Naive B cell (primary cell): Measurements from ENCODE around the gene YTHDC1. TPM values are rescaled to one million over a fixed set of nuclear protein-coding genes. Genes with fewer than 3 reads are reported as not detected.
"Not testable (repeated sequence)": the region's sequence is repeated elsewhere in the genome, so short reads cannot be mapped to it uniquely, and the experiment has no call there.

Experiments
- ATAC-seq, 2 donors: fragments of 150-1000 bp; cut with Tn5 transposase; 2 replicates each; pipeline ENCODE4 v1.10.0; 2021; ENCODE audit warnings: low read depth in 2 of 2, mild to moderate bottlenecking in 2 of 2, moderate library complexity in 2 of 2
- DNase-seq: peaks from one replicate; pipeline ENCODE4 v3.0.0; 2022
- H3K27ac Mint-ChIP-seq, 6 donors: one replicate each; pipeline ENCODE4 v1.8.0; 2020 to 2022; ENCODE audit warnings: mild to moderate bottlenecking in 6 of 6, mixed read lengths in 6 of 6, moderate library complexity in 5 of 6, inconsistent platforms in 2 of 6
- H3K27me3 Mint-ChIP-seq, 3 donors: one replicate each; pipeline ENCODE4 v1.8.0; 2021 to 2022; ENCODE audit warnings: mixed read lengths in 3 of 3, mild to moderate bottlenecking in 1 of 3
- H3K36me3 Mint-ChIP-seq, 2 donors: one replicate each; pipeline ENCODE4 v1.8.0; 2020 to 2022; ENCODE audit warnings: mixed read lengths in 2 of 2, inconsistent platforms in 1 of 2, mild to moderate bottlenecking in 1 of 2
- H3K4me1 Mint-ChIP-seq, 3 donors: one replicate each; pipeline ENCODE4 v1.8.0; 2020 to 2022; ENCODE audit warnings: mixed read lengths in 3 of 3, inconsistent platforms in 1 of 3, mild to moderate bottlenecking in 1 of 3, moderate library complexity in 1 of 3
- H3K4me3 Mint-ChIP-seq, 8 donors: one replicate each; pipeline ENCODE4 v1.8.0; 2020 to 2022; ENCODE audit warnings: mild to moderate bottlenecking in 8 of 8, mixed read lengths in 8 of 8, moderate library complexity in 8 of 8, inconsistent platforms in 2 of 8
- H3K9me3 Mint-ChIP-seq, 7 donors: one replicate each; pipeline ENCODE4 v1.8.0; 2020 to 2022; ENCODE audit warnings: mixed read lengths in 7 of 7, mild to moderate bottlenecking in 5 of 7, inconsistent platforms in 2 of 7, moderate library complexity in 1 of 7
- polyA plus RNA-seq, 6 donors: library from polyadenylated mRNA; unstranded; fragments of 300-500 nt; fragmentation: Illumina TruSeq; gene quantifications; one replicate each; pipeline ENCODE4 v1.2.3, GENCODE V29; 2021; ENCODE audit warnings: low read depth in 6 of 6

YTHDC1 gene
- polyA plus RNA-seq, 6 donors from 2014 or later = 13.8 to 49.5 (median 35.1) TPM

GRCh38 chr4:68310651-68311247 lies 39.1 kb downstream of the YTHDC1 start:
- ATAC-seq = no peak

DNA sequence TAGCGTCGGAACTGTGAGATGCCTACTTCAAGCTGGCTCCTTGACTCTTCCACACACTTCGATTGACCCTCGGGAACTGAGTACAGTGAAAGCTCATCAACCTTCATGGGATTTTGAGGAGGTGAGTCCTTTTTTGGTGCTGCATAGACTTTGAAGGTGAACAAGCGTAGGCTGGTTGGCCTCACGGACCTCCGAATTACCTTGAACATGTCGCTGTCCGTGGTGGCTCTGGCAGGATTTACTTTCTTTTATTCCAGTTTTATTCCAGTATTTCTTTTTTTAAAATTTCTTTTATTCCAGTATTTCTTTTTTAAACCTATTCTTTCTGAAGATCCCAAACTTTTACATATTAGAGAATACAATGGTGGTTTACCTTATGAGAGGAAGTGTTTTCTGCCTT lies 45.2 kb downstream of the YTHDC1 start:
- peaks cover 0 to 2% (median under 1%) of the 10 kb centered on the region in 7 donors for H3K9me3 Mint-ChIP-seq
- no peak for DNase-seq
- no peak for ATAC-seq
- H3K4me1 Mint-ChIP-seq = no peaks in the 10 kb centered on the region
- no peak overlapping the region for H3K27ac Mint-ChIP-seq
- H3K4me3 Mint-ChIP-seq = no peak overlapping the region
- peaks cover 6 to 8% (median 7%) of the 10 kb centered on the region in 3 donors for H3K27me3 Mint-ChIP-seq
- H3K36me3 Mint-ChIP-seq = no peaks in the 10 kb centered on the region

More at GRCh38 chr4:68310651-68311247, 39.1 kb downstream of the YTHDC1 start:
- peaks cover 10 to 26% of the 10 kb centered on the region in 2 donors for H3K36me3 Mint-ChIP-seq
- DNase-seq = no peak
- no peaks in the 10 kb centered on the region for H3K27me3 Mint-ChIP-seq
- H3K4me3 Mint-ChIP-seq = no peak overlapping the region
- H3K4me1 Mint-ChIP-seq = no peaks in the 10 kb centered on the region
- no peak overlapping the region for H3K27ac Mint-ChIP-seq
- peaks cover 0 to 2% (median 0%) of the 10 kb centered on the region in 7 donors for H3K9me3 Mint-ChIP-seq

- ATAC-seq (no peak), DNase-seq (no peak)
- no peak overlapping the region for H3K4me3 Mint-ChIP-seq
- H3K4me1 Mint-ChIP-seq = no peaks in the 10 kb centered on the region
- H3K27me3 Mint-ChIP-seq = peaks cover 6 to 15% (median 11%) of the 10 kb centered on the region in 3 donors
- peaks cover 0 to 23% (median 2%) of the 10 kb centered on the region in 7 donors for H3K9me3 Mint-ChIP-seq
- peaks cover 0 to 5% of the 10 kb centered on the region in 2 donors for H3K36me3 Mint-ChIP-seq
- H3K27ac Mint-ChIP-seq = no peak overlapping the region
Measured at GRCh38 chr4:68299492-68300457, 50.1 kb downstream of the YTHDC1 start.

DNA sequence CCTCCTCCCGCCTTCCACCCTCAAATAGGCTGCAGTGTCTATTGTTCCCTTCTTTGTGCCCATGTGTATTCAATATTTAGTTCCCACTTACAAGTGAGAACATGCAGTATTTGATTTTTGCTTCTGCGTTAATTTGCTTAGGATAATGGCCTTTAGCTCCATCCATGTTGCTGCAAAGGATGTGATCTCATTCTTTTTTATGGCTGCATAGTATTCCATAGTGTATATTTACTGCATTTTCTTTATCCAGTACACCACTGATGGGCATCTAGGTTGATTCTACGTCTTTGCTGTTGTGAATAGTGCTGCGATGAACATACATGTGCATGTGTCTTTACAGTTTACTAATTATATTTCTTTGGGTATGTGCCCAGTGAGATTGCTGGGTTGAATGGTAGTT lies 52.8 kb downstream of the YTHDC1 start:
- H3K4me1 Mint-ChIP-seq = no peaks in the 10 kb centered on the region
- peaks cover 0 to 5% of the 10 kb centered on the region in 2 donors for H3K36me3 Mint-ChIP-seq
- ATAC-seq = no peak
- no peak overlapping the region for H3K4me3 Mint-ChIP-seq
- H3K27ac Mint-ChIP-seq = no peak overlapping the region
- peaks cover 0 to 7% (median 3%) of the 10 kb centered on the region in 3 donors for H3K27me3 Mint-ChIP-seq
- peaks cover 0 to 33% (median 4%) of the 10 kb centered on the region in 7 donors for H3K9me3 Mint-ChIP-seq
- DNase-seq = no peak

DNA sequence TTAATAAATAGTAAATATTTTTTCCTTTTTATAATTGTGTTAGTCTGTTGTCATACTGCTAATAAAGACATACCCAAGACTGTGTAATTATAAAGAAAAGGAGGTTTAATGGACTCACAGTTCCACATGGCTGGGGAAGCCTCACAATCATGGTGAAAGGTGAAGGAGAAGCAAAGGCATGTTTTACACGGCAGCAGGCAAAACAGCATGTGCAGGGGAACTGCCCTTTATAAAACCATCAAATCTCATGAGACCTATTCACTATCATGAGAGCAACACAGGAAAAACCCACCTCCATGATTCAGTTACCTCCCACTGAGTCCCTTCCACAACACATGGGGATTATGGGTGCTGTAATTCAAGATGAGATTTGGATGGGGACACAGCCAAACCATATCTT lies 58.6 kb downstream of the YTHDC1 start:
- Mint-ChIP-seq H3K27ac (peak overlapping the region in 1 of 6 donors; percentile 44), H3K36me3 (peaks cover 0 to 5% of the 10 kb centered on the region in 2 donors), H3K27me3 (peaks cover 3 to 19% (median 10%) of the 10 kb centered on the region in 3 donors), H3K4me3 (no peak overlapping the region), H3K9me3 (peaks cover 0 to 28% (median 10%) of the 10 kb centered on the region in 7 donors), H3K4me1 (no peaks in the 10 kb centered on the region)
- no peak for DNase-seq
- ATAC-seq = no peak

- H3K27me3 Mint-ChIP-seq = peaks cover 5 to 11% (median 10%) of the 10 kb centered on the region in 3 donors
- DNase-seq (no peak), ATAC-seq (no peak)
- H3K4me3 Mint-ChIP-seq = no peak overlapping the region
- H3K9me3 Mint-ChIP-seq = peaks cover 0 to 20% (median 10%) of the 10 kb centered on the region in 7 donors
- H3K27ac Mint-ChIP-seq = no peak overlapping the region
- H3K36me3 Mint-ChIP-seq = no peaks in the 10 kb centered on the region
- no peaks in the 10 kb centered on the region for H3K4me1 Mint-ChIP-seq
Measured at GRCh38 chr4:68288393-68288740, 61.5 kb downstream of the YTHDC1 start.

DNA sequence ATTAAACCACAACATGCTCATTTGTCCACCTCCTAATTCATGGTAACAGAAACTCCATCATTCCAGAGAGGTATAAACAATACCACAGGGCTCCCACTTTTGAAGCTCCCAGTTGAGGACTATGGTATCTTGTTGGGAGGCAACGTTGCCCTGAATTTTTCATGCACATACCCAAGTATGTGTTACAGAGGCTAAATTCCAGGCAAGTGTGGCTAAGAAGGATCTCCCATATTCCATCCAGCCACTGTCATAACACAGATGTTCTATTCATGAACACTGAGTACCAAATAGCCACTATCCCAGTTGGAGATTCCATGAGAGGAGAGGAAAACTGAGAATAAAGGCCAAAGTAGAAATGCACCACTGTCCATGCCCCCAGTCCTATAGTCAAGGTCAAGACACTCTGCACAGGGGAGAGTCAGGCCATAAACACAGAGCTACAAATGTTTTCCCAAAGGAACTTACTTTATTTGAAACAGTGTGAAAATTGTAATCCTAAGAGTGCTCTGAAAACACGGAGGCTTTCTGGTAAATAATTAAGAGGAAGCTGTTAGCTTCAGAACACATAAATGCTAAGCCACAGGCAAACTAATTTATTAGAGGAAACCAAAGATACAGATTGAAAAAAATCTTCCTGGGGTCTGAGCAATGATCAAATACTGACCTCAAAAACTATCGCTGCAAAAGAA lies 62.0 kb downstream of the YTHDC1 start:
- Mint-ChIP-seq H3K4me3 (no peak overlapping the region), H3K9me3 (peaks cover 0 to 20% (median 10%) of the 10 kb centered on the region in 7 donors), H3K27me3 (peaks cover 5 to 11% (median 10%) of the 10 kb centered on the region in 3 donors), H3K36me3 (no peaks in the 10 kb centered on the region), H3K27ac (no peak overlapping the region), H3K4me1 (no peaks in the 10 kb centered on the region)
- DNase-seq (no peak), ATAC-seq (no peak)

DNA sequence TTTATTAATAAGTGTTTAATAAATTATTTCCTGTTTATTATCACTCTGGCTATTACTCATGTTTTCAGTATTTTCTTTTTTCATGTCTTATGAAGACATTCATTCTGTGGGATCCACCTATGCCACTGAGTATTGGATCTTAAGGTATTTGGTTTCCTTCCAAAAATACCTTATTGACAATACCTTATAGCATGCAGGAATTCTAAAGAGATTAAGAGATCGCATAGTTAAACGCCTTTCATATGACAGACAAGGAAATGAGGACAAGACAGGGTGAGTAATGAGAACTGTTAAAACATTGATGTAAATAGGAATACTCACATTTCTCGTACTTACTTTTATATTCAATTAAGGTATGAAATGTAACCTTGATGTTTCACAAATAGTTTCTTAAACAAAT lies 66.2 kb downstream of the YTHDC1 start:
- Mint-ChIP-seq H3K4me1 (no peaks in the 10 kb centered on the region), H3K36me3 (no peaks in the 10 kb centered on the region)
- no peak for ATAC-seq

GRCh38 chr4:68283095-68283494 lies 66.8 kb downstream of the YTHDC1 start:
- ATAC-seq (no peak), DNase-seq (no peak)
- Mint-ChIP-seq H3K9me3 (no peaks in the 10 kb centered on the region), H3K36me3 (no peaks in the 10 kb centered on the region), H3K27ac (no peak overlapping the region), H3K4me3 (no peak overlapping the region), H3K4me1 (no peaks in the 10 kb centered on the region), H3K27me3 (peaks cover 0 to 5% (median 5%) of the 10 kb centered on the region in 3 donors)

More for the DNA sequence above, 66.2 kb downstream of the YTHDC1 start:
- peak overlapping the region in 1 of 6 donors; percentile 55 for H3K27ac Mint-ChIP-seq
- no peak overlapping the region for H3K4me3 Mint-ChIP-seq
- H3K27me3 Mint-ChIP-seq = peaks cover 5 to 10% (median 6%) of the 10 kb centered on the region in 3 donors
- H3K9me3 Mint-ChIP-seq = no peaks in the 10 kb centered on the region
- no peak for DNase-seq

DNA sequence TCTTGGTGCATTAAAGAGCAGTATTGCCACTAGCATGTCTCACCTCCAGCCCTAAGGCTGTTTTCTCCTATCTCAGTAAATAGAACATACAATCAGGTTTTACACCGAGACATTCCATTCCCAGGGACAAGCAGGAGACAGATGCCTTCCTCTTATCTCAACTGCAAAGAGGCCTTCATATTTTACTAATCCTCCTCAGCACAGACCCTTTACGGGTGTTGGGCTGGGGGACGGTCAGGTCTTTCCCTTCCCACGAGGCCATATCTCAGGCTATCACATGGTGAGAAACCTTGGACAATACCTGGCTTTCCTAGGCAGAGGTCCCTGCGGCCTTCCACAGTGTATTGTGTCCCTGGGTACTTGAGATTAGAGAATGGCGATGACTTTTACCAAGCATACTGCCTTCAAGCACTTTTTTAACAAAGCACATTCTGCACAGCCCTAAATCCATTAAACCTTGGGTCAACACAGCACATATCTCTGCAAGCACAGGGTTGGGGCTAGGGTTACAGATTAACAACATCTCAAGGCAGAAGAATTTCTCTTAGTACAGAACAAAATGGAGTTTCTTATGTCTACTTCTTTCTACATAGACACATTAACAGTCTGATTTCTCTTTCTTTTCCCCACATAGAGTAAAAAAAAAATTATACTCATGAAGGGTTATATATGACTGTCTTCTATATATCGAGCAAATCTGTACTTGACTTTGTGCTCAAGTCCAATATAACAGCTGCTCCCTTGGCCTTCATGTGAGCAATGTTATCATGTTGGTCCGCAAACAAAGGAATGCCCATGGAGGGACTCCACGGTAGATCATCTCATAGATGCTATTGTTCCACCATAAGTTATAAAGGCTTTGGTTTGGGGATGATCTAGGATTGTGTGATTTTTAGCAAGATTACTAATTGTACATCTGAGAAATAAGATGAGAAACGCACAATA lies 67.8 kb downstream of the YTHDC1 start:
- ATAC-seq, H3K9me3 Mint-ChIP-seq, H3K4me3 Mint-ChIP-seq, H3K36me3 Mint-ChIP-seq, H3K27me3 Mint-ChIP-seq, H3K4me1 Mint-ChIP-seq, H3K27ac Mint-ChIP-seq, DNase-seq: not testable (repeated sequence)

- DNase-seq (no peak), ATAC-seq (no peak)
- H3K36me3 Mint-ChIP-seq = no peaks in the 10 kb centered on the region
- peaks cover 5 to 13% (median 10%) of the 10 kb centered on the region in 3 donors for H3K4me1 Mint-ChIP-seq
- no peak overlapping the region for H3K27ac Mint-ChIP-seq
- H3K27me3 Mint-ChIP-seq = peaks cover 0 to 4% (median 0%) of the 10 kb centered on the region in 3 donors
- no peaks in the 10 kb centered on the region for H3K9me3 Mint-ChIP-seq
- no peak overlapping the region for H3K4me3 Mint-ChIP-seq
Measured at GRCh38 chr4:68278029-68278428, 71.9 kb downstream of the YTHDC1 start.

GRCh38 chr4:68277627-68278026 lies 72.3 kb downstream of the YTHDC1 start:
- Mint-ChIP-seq H3K9me3 (no peaks in the 10 kb centered on the region), H3K27me3 (peaks cover 0 to 4% (median 0%) of the 10 kb centered on the region in 3 donors), H3K4me3 (no peak overlapping the region), H3K27ac (no peak overlapping the region), H3K4me1 (peaks cover 5 to 13% (median 10%) of the 10 kb centered on the region in 3 donors), H3K36me3 (no peaks in the 10 kb centered on the region)
- ATAC-seq = no peak
- no peak for DNase-seq
